Activated CD8-positive, alpha-beta T cell treated with anti-CD3 and anti-CD28 coated beads, Interleukin-2, amount 10 ng/mL, durations not matched to agents 7 days and 5 days (primary cell): Measurements from ENCODE around the gene LRRK2. TPM values are rescaled to one million over a fixed set of nuclear protein-coding genes. Genes with fewer than 3 reads are reported as not detected.

Source experiments
- ATAC-seq: fragments of 150-1000 bp; cut with Tn5 transposase; one replicate; pipeline ENCODE4 v1.10.0; 2021; ENCODE audit warnings: moderate library complexity
- CTCF ChIA-PET: fragments of 350-600 bp; sonication (Branson Sonifier 250); formaldehyde crosslinking; loops from one replicate; lab custom pipeline; 2021; ENCODE audit warnings: antibody characterized with exemption; lab: Charles Lee
- POLR2A ChIA-PET: fragments of 350-600 bp; sonication (Branson Sonifier 250); formaldehyde crosslinking; loops from one replicate; lab custom pipeline; 2021; ENCODE audit warnings: antibody characterized with exemption; lab: Charles Lee
- DNase-seq: peaks from one replicate; pipeline ENCODE4 v3.0.0-alpha.2; 2020
- H3K27ac Mint-ChIP-seq: one replicate; pipeline ENCODE4 v1.8.0; 2021; ENCODE audit warnings: mild to moderate bottlenecking, mixed read lengths
- H3K27me3 Mint-ChIP-seq: one replicate; pipeline ENCODE4 v1.8.0; 2021; ENCODE audit warnings: low read depth, mixed read lengths
- H3K36me3 Mint-ChIP-seq: one replicate; pipeline ENCODE4 v1.8.0; 2021; ENCODE audit warnings: low read depth, mixed read lengths
- H3K4me1 Mint-ChIP-seq: one replicate; pipeline ENCODE4 v1.8.0; 2021; ENCODE audit warnings: low read depth, mixed read lengths
- H3K4me3 Mint-ChIP-seq: one replicate; pipeline ENCODE4 v1.8.0; 2021; ENCODE audit warnings: mild to moderate bottlenecking, mixed read lengths
- H3K9me3 Mint-ChIP-seq: one replicate; pipeline ENCODE4 v1.8.0; 2022; ENCODE audit warnings: mixed read lengths; ENCODE audit not compliant: insufficient read depth
- total RNA-seq, 2 experiments: library from RNA; stranded (reverse); gene quantifications; one replicate each; pipeline ENCODE4 v1.2.3, GENCODE V29; 2021

The LRRK2 gene
- total RNA-seq, 2 experiments from 2014 or later: 0.10 TPM; not detected in 1

- no peak overlapping the region for H3K27ac Mint-ChIP-seq
- no peaks in the 10 kb centered on the region for H3K4me1 Mint-ChIP-seq
- ATAC-seq (no peak), DNase-seq (no peak)
- H3K4me3 Mint-ChIP-seq: no peak overlapping the region
- no peaks in the 10 kb centered on the region for H3K27me3 Mint-ChIP-seq
- CTCF ChIA-PET: no interaction called here
- H3K9me3 Mint-ChIP-seq: no peaks in the 10 kb centered on the region
- H3K36me3 Mint-ChIP-seq: no peaks in the 10 kb centered on the region
- POLR2A ChIA-PET: no interaction called here
Measured at GRCh38 chr12:40331886-40332285, 107.1 kb downstream of the LRRK2 start.

GRCh38 chr12:40335991-40336390, 111.2 kb downstream of the LRRK2 start:
- no peak for DNase-seq
- POLR2A ChIA-PET: no interaction called here
- CTCF ChIA-PET: no interaction called here
- Mint-ChIP-seq H3K4me3 (no peak overlapping the region), H3K27ac (no peak overlapping the region), H3K4me1 (no peaks in the 10 kb centered on the region), H3K9me3 (no peaks in the 10 kb centered on the region), H3K36me3 (no peaks in the 10 kb centered on the region), H3K27me3 (no peaks in the 10 kb centered on the region)
- no peak for ATAC-seq

GRCh38 chr12:40336573-40337199, 111.9 kb downstream of the LRRK2 start:
- Mint-ChIP-seq H3K36me3 (no peaks in the 10 kb centered on the region), H3K4me3 (no peak overlapping the region), H3K27me3 (no peaks in the 10 kb centered on the region), H3K9me3 (no peaks in the 10 kb centered on the region), H3K4me1 (no peaks in the 10 kb centered on the region), H3K27ac (no peak overlapping the region)
- POLR2A ChIA-PET: no interaction called here
- CTCF ChIA-PET: interaction anchor here (0.7 to 0.8 kb wide), 2 partner anchors 32 to 590 kb away, joined by 3 read pairs; no protein-coding TSS in a partner anchor
- no peak for DNase-seq
- no peak for ATAC-seq

- Mint-ChIP-seq H3K27ac (no peak overlapping the region), H3K27me3 (no peaks in the 10 kb centered on the region), H3K9me3 (no peaks in the 10 kb centered on the region), H3K4me1 (no peaks in the 10 kb centered on the region), H3K36me3 (no peaks in the 10 kb centered on the region), H3K4me3 (no peak overlapping the region)
- POLR2A ChIA-PET: no interaction called here
- CTCF ChIA-PET: interaction anchor here (1.1 to 1.4 kb wide), 2 partner anchors 13 kb away, joined by 3 to 4 read pairs; no protein-coding TSS in a partner anchor
- DNase-seq (no peak), ATAC-seq (no peak)
Measured at GRCh38 chr12:40338071-40338470, 113.3 kb downstream of the LRRK2 start.

GRCh38 chr12:40338621-40339020, 113.8 kb downstream of the LRRK2 start:
- Mint-ChIP-seq H3K9me3 (no peaks in the 10 kb centered on the region), H3K27me3 (no peaks in the 10 kb centered on the region), H3K36me3 (no peaks in the 10 kb centered on the region), H3K27ac (no peak overlapping the region), H3K4me1 (no peaks in the 10 kb centered on the region), H3K4me3 (no peak overlapping the region)
- POLR2A ChIA-PET: no interaction called here
- CTCF ChIA-PET: interaction anchor here (1.1 to 1.4 kb wide), 2 partner anchors 12 to 14 kb away, joined by 3 to 4 read pairs; no protein-coding TSS in a partner anchor
- no peak for ATAC-seq
- DNase-seq: no peak

GRCh38 chr12:40342010-40342409, 117.2 kb downstream of the LRRK2 start:
- H3K4me3 Mint-ChIP-seq: no peak overlapping the region
- CTCF ChIA-PET: no interaction called here
- POLR2A ChIA-PET: no interaction called here

GRCh38 chr12:40343124-40343523, 118.3 kb downstream of the LRRK2 start:
- ChIA-PET CTCF (no interaction called here), POLR2A (no interaction called here)
- DNase-seq (no peak), ATAC-seq (no peak)
- Mint-ChIP-seq H3K27me3 (no peaks in the 10 kb centered on the region), H3K4me3 (no peak overlapping the region), H3K9me3 (no peaks in the 10 kb centered on the region), H3K4me1 (no peaks in the 10 kb centered on the region), H3K36me3 (no peaks in the 10 kb centered on the region), H3K27ac (no peak overlapping the region)

More at GRCh38 chr12:40342010-40342409, 117.2 kb downstream of the LRRK2 start:
- Mint-ChIP-seq H3K36me3 (no peaks in the 10 kb centered on the region), H3K4me1 (no peaks in the 10 kb centered on the region), H3K9me3 (no peaks in the 10 kb centered on the region), H3K27ac (no peak overlapping the region), H3K27me3 (no peaks in the 10 kb centered on the region)
- no peak for ATAC-seq
- DNase-seq: no peak

GRCh38 chr12:40344312-40344711, 119.5 kb downstream of the LRRK2 start:
- DNase-seq (no peak), ATAC-seq (no peak)
- H3K9me3 Mint-ChIP-seq: no peaks in the 10 kb centered on the region
- ChIA-PET POLR2A (no interaction called here), CTCF (no interaction called here)
- H3K36me3 Mint-ChIP-seq: no peaks in the 10 kb centered on the region
- H3K4me1 Mint-ChIP-seq: no peaks in the 10 kb centered on the region
- H3K27ac Mint-ChIP-seq: no peak overlapping the region
- H3K4me3 Mint-ChIP-seq: no peak overlapping the region
- H3K27me3 Mint-ChIP-seq: no peaks in the 10 kb centered on the region

- no peak for ATAC-seq
- Mint-ChIP-seq H3K27ac (no peak overlapping the region), H3K36me3 (no peaks in the 10 kb centered on the region), H3K4me1 (no peaks in the 10 kb centered on the region), H3K4me3 (no peak overlapping the region), H3K9me3 (peaks cover 7% of the 10 kb centered on the region), H3K27me3 (no peaks in the 10 kb centered on the region)
- CTCF ChIA-PET: interaction anchor here (0.6 kb wide), 1 partner anchor 1494 kb away, joined by 3 read pairs; no protein-coding TSS in a partner anchor
- POLR2A ChIA-PET: no interaction called here
- no peak for DNase-seq
Measured at GRCh38 chr12:40351976-40352375, 127.2 kb downstream of the LRRK2 start.

- DNase-seq (no peak), ATAC-seq (no peak)
- Mint-ChIP-seq H3K9me3 (no peaks in the 10 kb centered on the region), H3K27ac (no peak overlapping the region), H3K4me3 (no peak overlapping the region), H3K4me1 (no peaks in the 10 kb centered on the region), H3K36me3 (no peaks in the 10 kb centered on the region), H3K27me3 (no peaks in the 10 kb centered on the region)
- CTCF ChIA-PET: no interaction called here
- POLR2A ChIA-PET: interaction anchor here (1.0 kb wide), 1 partner anchor 9 kb away, joined by 3 read pairs; no protein-coding TSS in a partner anchor
Measured at GRCh38 chr12:40375076-40375475, 150.3 kb downstream of the LRRK2 start.

- no peak overlapping the region for H3K4me3 Mint-ChIP-seq
- no peak for DNase-seq
- no peaks in the 10 kb centered on the region for H3K36me3 Mint-ChIP-seq
- no peaks in the 10 kb centered on the region for H3K9me3 Mint-ChIP-seq
- no peaks in the 10 kb centered on the region for H3K4me1 Mint-ChIP-seq
- ChIA-PET POLR2A (no interaction called here), CTCF (no interaction called here)
- no peaks in the 10 kb centered on the region for H3K27me3 Mint-ChIP-seq
- no peak for ATAC-seq
- no peak overlapping the region for H3K27ac Mint-ChIP-seq
Measured at GRCh38 chr12:40376533-40377267, 151.9 kb downstream of the LRRK2 start.

- no peak overlapping the region for H3K4me3 Mint-ChIP-seq
- no peaks in the 10 kb centered on the region for H3K9me3 Mint-ChIP-seq
- ChIA-PET CTCF (no interaction called here), POLR2A (no interaction called here)
- DNase-seq (no peak), ATAC-seq (no peak)
- H3K27ac Mint-ChIP-seq: no peak overlapping the region
- H3K4me1 Mint-ChIP-seq: no peaks in the 10 kb centered on the region
- H3K36me3 Mint-ChIP-seq: no peaks in the 10 kb centered on the region
- no peaks in the 10 kb centered on the region for H3K27me3 Mint-ChIP-seq
Measured at GRCh38 chr12:40378691-40379090, 153.9 kb downstream of the LRRK2 start.
